MG63 (cell line): ENCODE data around the gene MAP2K2. TPM values are rescaled to one million over a fixed set of nuclear protein-coding genes. Genes with fewer than 3 reads are reported as not detected.

Source experiments
- DNase-seq: peaks from one replicate; pipeline ENCODE4 v3.0.0-alpha.2; 2020
- H3K27me3 ChIP-seq: fragments of 250-450 bp; sonication (Bioruptor Pico); 2 replicates; pipeline ENCODE4 v1.5.1; 2020; ENCODE audit warnings: mild to moderate bottlenecking, moderate library complexity
- H3K36me3 ChIP-seq: fragments of 250-450 bp; sonication (Bioruptor Pico); 2 replicates; pipeline ENCODE4 v1.5.1; 2020; ENCODE audit warnings: mild to moderate bottlenecking, moderate library complexity
- H3K4me3 ChIP-seq: fragments of 250-450 bp; sonication (Bioruptor Pico); 2 replicates; pipeline ENCODE4 v1.5.1; 2020; ENCODE audit warnings: mild to moderate bottlenecking, moderate library complexity
- H3K9me3 ChIP-seq: fragments of 250-450 bp; sonication (Bioruptor Pico); 2 replicates; pipeline ENCODE4 v1.5.1; 2020; ENCODE audit warnings: mild to moderate bottlenecking, moderate library complexity
- total RNA-seq: library from RNA; depleted of rRNA; stranded (reverse); fragments of >200 nt; shearing (Covaris generic); gene quantifications from 2 replicates; pipeline ENCODE4 v1.2.3, GENCODE V29; 2014; ENCODE audit warnings: low replicate concordance

MAP2K2 gene
- total RNA-seq, 1 experiment from 2014 or later, result 216 TPM

- Histone ChIP-seq H3K9me3 (no peaks in the 10 kb centered on the region), H3K36me3 (no peaks in the 10 kb centered on the region), H3K27me3 (no peaks in the 10 kb centered on the region), H3K4me3 (no peak overlapping the region)
- DNase-seq, result no peak
Observed at GRCh38 chr19:4071610-4072009, 52.3 kb downstream of the MAP2K2 start.

GRCh38 chr19:4069331-4069959, 54.5 kb downstream of the MAP2K2 start:
- no peak for DNase-seq
- Histone ChIP-seq H3K36me3 (peaks cover 1% of the 10 kb centered on the region), H3K27me3 (no peaks in the 10 kb centered on the region), H3K9me3 (no peaks in the 10 kb centered on the region), H3K4me3 (no peak overlapping the region)

- Histone ChIP-seq H3K4me3 (peak overlapping the region; percentile 65), H3K27me3 (no peaks in the 10 kb centered on the region), H3K9me3 (no peaks in the 10 kb centered on the region), H3K36me3 (peaks cover 13% of the 10 kb centered on the region)
- no peak for DNase-seq
Observed at GRCh38 chr19:4068047-4068966, 55.6 kb downstream of the MAP2K2 start.

- Histone ChIP-seq H3K27me3 (no peaks in the 10 kb centered on the region), H3K4me3 (peak overlapping the region; percentile 65), H3K9me3 (no peaks in the 10 kb centered on the region), H3K36me3 (peaks cover 17% of the 10 kb centered on the region)
- DNase-seq, result no peak
Observed at GRCh38 chr19:4067396-4068046, 56.4 kb downstream of the MAP2K2 start.

GRCh38 chr19:4066682-4067395, 57.1 kb downstream of the MAP2K2 start, which contains the start of gene ZBTB7A:
TSS of gene ZBTB7A (minus strand) at chr19:4066899. CDS start at chr19:4055232, 11,667 bp downstream.
- peak; percentile 66 for DNase-seq
- H3K4me3 ChIP-seq, result peak within 1 kb of the TSS; percentile 65
- H3K9me3 ChIP-seq, result no peaks in the 10 kb centered on the region
- H3K27me3 ChIP-seq, result no peaks in the 10 kb centered on the region
- peaks cover 17% of the 10 kb centered on the region for H3K36me3 ChIP-seq

- H3K36me3 ChIP-seq, result peaks cover 17% of the 10 kb centered on the region
- peak overlapping the region; percentile 65 for H3K4me3 ChIP-seq
- no peaks in the 10 kb centered on the region for H3K9me3 ChIP-seq
- DNase-seq, result no peak
- no peaks in the 10 kb centered on the region for H3K27me3 ChIP-seq
Observed at GRCh38 chr19:4066176-4066606, 57.7 kb downstream of the MAP2K2 start.

GRCh38 chr19:4065430-4066175, 58.3 kb downstream of the MAP2K2 start:
- peaks cover 17% of the 10 kb centered on the region for H3K36me3 ChIP-seq

GRCh38 chr19:4064496-4065260, 59.2 kb downstream of the MAP2K2 start:
- Histone ChIP-seq H3K4me3 (peak overlapping the region; percentile 66), H3K36me3 (peaks cover 17% of the 10 kb centered on the region), H3K9me3 (no peaks in the 10 kb centered on the region), H3K27me3 (no peaks in the 10 kb centered on the region)
- peak; percentile 59 for DNase-seq

More at GRCh38 chr19:4065430-4066175, 58.3 kb downstream of the MAP2K2 start:
- peak; percentile 94 for DNase-seq
- H3K4me3 ChIP-seq, result no peak overlapping the region
- no peaks in the 10 kb centered on the region for H3K9me3 ChIP-seq
- H3K27me3 ChIP-seq, result no peaks in the 10 kb centered on the region

- peaks cover 17% of the 10 kb centered on the region for H3K36me3 ChIP-seq
- no peak for DNase-seq
Observed at GRCh38 chr19:4064149-4064495, 59.8 kb downstream of the MAP2K2 start.

GRCh38 chr19:4063369-4064148, 60.4 kb downstream of the MAP2K2 start:
- Histone ChIP-seq H3K4me3 (peak overlapping the region; percentile 66), H3K36me3 (peaks cover 17% of the 10 kb centered on the region), H3K9me3 (no peaks in the 10 kb centered on the region), H3K27me3 (no peaks in the 10 kb centered on the region)
- no peak for DNase-seq

More at GRCh38 chr19:4064149-4064495, 59.8 kb downstream of the MAP2K2 start:
- Histone ChIP-seq H3K9me3 (no peaks in the 10 kb centered on the region), H3K27me3 (no peaks in the 10 kb centered on the region), H3K4me3 (peak overlapping the region; percentile 66)

GRCh38 chr19:4062419-4063368, 61.2 kb downstream of the MAP2K2 start:
- Histone ChIP-seq H3K36me3 (peaks cover 17% of the 10 kb centered on the region), H3K27me3 (no peaks in the 10 kb centered on the region), H3K9me3 (no peaks in the 10 kb centered on the region), H3K4me3 (no peak overlapping the region)
- DNase-seq, result no peak

- H3K36me3 ChIP-seq, result peaks cover 17% of the 10 kb centered on the region
- no peaks in the 10 kb centered on the region for H3K27me3 ChIP-seq
- no peak for DNase-seq
- no peak overlapping the region for H3K4me3 ChIP-seq
- H3K9me3 ChIP-seq, result no peaks in the 10 kb centered on the region
Observed at GRCh38 chr19:4061683-4062418, 62.1 kb downstream of the MAP2K2 start.

- no peaks in the 10 kb centered on the region for H3K9me3 ChIP-seq
Observed at GRCh38 chr19:4061178-4061682, 62.7 kb downstream of the MAP2K2 start.

More at GRCh38 chr19:4061178-4061682, 62.7 kb downstream of the MAP2K2 start:
- H3K36me3 ChIP-seq, result peaks cover 21% of the 10 kb centered on the region
- DNase-seq, result peak; percentile 33
- no peaks in the 10 kb centered on the region for H3K27me3 ChIP-seq
- H3K4me3 ChIP-seq, result no peak overlapping the region
